Measurements from ENCODE around the gene PIP5K1C. TPM values are rescaled to one million over a fixed set of nuclear protein-coding genes. Genes with fewer than 3 reads are reported as not detected.

Gene PIP5K1C
- total and polyA plus RNA-seq, 10 of the 15 experiments (the other 5 are each of a cell fraction or from before 2014, with no cell fraction given) = 0.39 to 19.6 (median 5.3) TPM

DNA sequence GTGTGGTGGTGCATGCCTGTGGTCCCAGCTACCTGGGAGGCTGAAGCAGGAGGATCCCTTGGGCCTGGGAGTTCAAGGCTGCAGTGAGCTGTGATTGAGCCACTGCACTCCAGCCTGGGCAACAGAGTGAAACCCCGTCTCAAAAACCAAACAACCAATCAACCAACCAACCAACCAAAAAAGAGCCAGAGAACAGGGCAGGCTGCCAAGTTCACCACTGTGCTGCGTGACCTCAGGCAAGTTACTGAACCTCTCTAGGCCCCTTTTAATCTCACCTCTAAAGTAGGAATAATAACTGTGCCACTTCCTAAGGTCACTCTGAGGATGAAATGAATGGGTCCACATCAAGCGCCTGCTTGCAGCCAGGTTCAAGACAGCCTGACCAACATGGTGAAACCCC, 24.9 kb upstream of the PIP5K1C start:
- POLR2A ChIA-PET = no interaction called here
- Histone ChIP-seq H4K20me1 (ENCODE audit: control insufficient read depth, insufficient read depth) (no peaks in the 10 kb centered on the region), H3K4me2 (ENCODE audit: control insufficient read depth, insufficient read depth) (no peak overlapping the region), H2AFZ (ENCODE audit: control insufficient read depth, low read depth, low read length) (no peak overlapping the region), H3K9me3 (replicated peaks; ENCODE audit: control insufficient read depth, insufficient read depth, low read length) (no peaks in the 10 kb centered on the region), H3K9ac (ENCODE audit: control insufficient read depth, insufficient read depth, low read length) (no peak overlapping the region), H3K79me2 (ENCODE audit: control insufficient read depth, insufficient read depth, low read length) (no peaks in the 10 kb centered on the region), H3K36me3 (ENCODE audit: control insufficient read depth in 2 of 2, insufficient read depth in 2 of 2, low read length in 1 of 2) (no peaks in the 10 kb centered on the region), H3K27ac (ENCODE audit: control insufficient read depth, insufficient read depth) (no peak overlapping the region), H3K4me1 (ENCODE audit: control insufficient read depth, insufficient read depth, low read length) (no peaks in the 10 kb centered on the region), H3K27me3 (replicated peaks in 1 of 2; ENCODE audit: control insufficient read depth in 2 of 2, insufficient read depth in 2 of 2, low read length in 1 of 2) (peaks cover 1 to 3% of the 10 kb centered on the region in 2 experiments; a peak in 1 of 4 replicates), H3K4me3 (no peak overlapping the region)
- in situ Hi-C loops (cut with MboI) (no loop called here), intact Hi-C loops (cut with micrococcal nuclease; ENCODE audit: unreplicated experiment) (no loop called here)
- CTCF ChIA-PET = no interaction called here
- BruUV-seq (replicated peaks) = no TSS peak
- RAD21 ChIA-PET (ENCODE audit: unreplicated experiment) = interaction anchor here (0.6 to 0.7 kb wide), 2 partner anchors 15 to 264 kb away, joined by 3 read pairs; no protein-coding TSS in a partner anchor
- WGBS (ENCODE audit: insufficient coverage, insufficient replicate concordance, low lambda C conversion rate, missing lambda C conversion rate) = 31% methylated on average over 3 of the region's 3 CpGs
- TF ChIP-seq, protein P1, sequence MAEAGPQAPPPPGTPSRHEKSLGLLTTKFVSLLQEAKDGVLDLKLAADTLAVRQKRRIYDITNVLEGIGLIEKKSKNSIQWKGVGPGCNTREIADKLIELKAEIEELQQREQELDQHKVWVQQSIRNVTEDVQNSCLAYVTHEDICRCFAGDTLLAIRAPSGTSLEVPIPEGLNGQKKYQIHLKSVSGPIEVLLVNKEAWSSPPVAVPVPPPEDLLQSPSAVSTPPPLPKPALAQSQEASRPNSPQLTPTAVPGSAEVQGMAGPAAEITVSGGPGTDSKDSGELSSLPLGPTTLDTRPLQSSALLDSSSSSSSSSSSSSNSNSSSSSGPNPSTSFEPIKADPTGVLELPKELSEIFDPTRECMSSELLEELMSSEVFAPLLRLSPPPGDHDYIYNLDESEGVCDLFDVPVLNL (IDR thresholded peaks at IDR 0.05; ENCODE audit: low read depth, low read length) = no peak
- TF ChIP-seq CREB1 (IDR thresholded peaks at IDR 0.05; ENCODE audit: low read depth) (no peak), BCL11A (IDR thresholded peaks at IDR 0.05; ENCODE audit: low read depth, low read length) (no peak), ELK1 (IDR thresholded peaks at IDR 0.05; ENCODE audit: low read depth, low read length) (no peak), ZBTB4 (CRISPR knock-in tag; IDR thresholded peaks at IDR 0.05) (no peak), ZNF384 (IDR thresholded peaks at IDR 0.05; ENCODE audit: borderline replicate concordance, low read depth, low read length) (no peak)
- TF ChIP-seq, protein P2, sequence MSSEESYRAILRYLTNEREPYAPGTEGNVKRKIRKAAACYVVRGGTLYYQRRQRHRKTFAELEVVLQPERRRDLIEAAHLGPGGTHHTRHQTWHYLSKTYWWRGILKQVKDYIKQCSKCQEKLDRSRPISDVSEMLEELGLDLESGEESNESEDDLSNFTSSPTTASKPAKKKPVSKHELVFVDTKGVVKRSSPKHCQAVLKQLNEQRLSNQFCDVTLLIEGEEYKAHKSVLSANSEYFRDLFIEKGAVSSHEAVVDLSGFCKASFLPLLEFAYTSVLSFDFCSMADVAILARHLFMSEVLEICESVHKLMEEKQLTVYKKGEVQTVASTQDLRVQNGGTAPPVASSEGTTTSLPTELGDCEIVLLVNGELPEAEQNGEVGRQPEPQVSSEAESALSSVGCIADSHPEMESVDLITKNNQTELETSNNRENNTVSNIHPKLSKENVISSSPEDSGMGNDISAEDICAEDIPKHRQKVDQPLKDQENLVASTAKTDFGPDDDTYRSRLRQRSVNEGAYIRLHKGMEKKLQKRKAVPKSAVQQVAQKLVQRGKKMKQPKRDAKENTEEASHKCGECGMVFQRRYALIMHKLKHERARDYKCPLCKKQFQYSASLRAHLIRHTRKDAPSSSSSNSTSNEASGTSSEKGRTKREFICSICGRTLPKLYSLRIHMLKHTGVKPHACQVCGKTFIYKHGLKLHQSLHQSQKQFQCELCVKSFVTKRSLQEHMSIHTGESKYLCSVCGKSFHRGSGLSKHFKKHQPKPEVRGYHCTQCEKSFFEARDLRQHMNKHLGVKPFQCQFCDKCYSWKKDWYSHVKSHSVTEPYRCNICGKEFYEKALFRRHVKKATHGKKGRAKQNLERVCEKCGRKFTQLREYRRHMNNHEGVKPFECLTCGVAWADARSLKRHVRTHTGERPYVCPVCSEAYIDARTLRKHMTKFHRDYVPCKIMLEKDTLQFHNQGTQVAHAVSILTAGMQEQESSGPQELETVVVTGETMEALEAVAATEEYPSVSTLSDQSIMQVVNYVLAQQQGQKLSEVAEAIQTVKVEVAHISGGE (CRISPR knock-in tag; IDR thresholded peaks at IDR 0.05) = no peak
- SMC1A ChIA-PET (ENCODE audit: uncharacterized antibody, unreplicated experiment) = no interaction called here
- FAIRE-seq (no peak), DNase-seq (ENCODE audit: low read depth, low spot score) (no peak), ATAC-seq (no peak)
